ENCODE data around the gene PCGF2.

DNA sequence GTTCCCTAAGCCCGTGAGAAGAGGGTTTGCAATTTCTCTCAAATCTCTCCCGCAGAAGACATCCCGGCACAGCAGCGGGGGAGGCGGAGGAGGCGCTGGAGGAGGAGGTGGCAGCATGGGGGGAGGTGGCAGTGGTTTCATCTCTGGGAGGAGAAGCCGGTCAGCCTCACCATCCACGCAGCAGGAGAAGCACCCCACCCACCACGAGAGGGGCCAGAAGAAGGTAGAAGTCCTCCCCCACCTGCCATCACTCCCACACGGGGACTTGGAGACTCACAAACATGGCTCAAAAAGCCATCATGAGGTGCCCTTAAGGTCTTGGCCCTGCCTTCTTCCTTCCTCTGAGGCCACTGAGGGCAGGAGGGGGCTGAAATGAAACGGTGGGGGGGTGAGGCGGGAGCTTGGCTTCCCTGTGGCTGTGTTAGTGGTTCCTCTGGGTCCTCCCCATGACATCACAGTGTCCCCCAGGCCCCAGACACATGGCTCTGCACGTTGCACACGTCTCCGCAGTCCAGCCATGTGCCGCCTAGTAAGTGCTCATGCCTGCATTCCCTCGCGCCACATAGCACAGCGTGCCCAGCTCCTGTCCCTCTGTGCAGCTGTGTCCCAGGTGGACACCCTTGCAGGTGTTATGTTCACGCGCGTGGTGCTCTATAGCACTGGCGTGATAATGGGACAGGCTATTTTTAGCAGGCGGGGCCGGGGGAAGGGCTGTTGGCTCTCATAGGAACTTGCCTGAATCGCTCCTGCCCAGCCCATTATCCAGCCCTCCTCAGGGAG is 36.2 kb downstream of the PCGF2 start:
- TF ChIP-seq, protein P1, sequence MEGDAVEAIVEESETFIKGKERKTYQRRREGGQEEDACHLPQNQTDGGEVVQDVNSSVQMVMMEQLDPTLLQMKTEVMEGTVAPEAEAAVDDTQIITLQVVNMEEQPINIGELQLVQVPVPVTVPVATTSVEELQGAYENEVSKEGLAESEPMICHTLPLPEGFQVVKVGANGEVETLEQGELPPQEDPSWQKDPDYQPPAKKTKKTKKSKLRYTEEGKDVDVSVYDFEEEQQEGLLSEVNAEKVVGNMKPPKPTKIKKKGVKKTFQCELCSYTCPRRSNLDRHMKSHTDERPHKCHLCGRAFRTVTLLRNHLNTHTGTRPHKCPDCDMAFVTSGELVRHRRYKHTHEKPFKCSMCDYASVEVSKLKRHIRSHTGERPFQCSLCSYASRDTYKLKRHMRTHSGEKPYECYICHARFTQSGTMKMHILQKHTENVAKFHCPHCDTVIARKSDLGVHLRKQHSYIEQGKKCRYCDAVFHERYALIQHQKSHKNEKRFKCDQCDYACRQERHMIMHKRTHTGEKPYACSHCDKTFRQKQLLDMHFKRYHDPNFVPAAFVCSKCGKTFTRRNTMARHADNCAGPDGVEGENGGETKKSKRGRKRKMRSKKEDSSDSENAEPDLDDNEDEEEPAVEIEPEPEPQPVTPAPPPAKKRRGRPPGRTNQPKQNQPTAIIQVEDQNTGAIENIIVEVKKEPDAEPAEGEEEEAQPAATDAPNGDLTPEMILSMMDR (IDR thresholded peaks at IDR 0.05; ENCODE audit: low read depth, low read length) = no peak
- no peak for TF ChIP-seq POLR2A (IDR thresholded peaks at IDR 0.05; ENCODE audit: extremely low read depth, insufficient read length)
- TF ChIP-seq, protein P2, sequence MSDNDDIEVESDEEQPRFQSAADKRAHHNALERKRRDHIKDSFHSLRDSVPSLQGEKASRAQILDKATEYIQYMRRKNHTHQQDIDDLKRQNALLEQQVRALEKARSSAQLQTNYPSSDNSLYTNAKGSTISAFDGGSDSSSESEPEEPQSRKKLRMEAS (IDR thresholded peaks at IDR 0.05; ENCODE audit: low read depth, low read length) = peak; percentile 88
